GOT3 (cell line): ENCODE measurements around the gene LHX4.

Experiments
- DNase-seq: peaks from one replicate; lab custom pipeline; 2025; ENCODE audit warnings: mixed read lengths; lab: John Stamatoyannopoulos, UW

Gene LHX4

GRCh38 chr1:180257486-180257885 lies 27.4 kb downstream of the LHX4 start:
- DNase-seq: no peak

GRCh38 chr1:180258290-180258689 lies 28.2 kb downstream of the LHX4 start:
- no peak for DNase-seq

DNA sequence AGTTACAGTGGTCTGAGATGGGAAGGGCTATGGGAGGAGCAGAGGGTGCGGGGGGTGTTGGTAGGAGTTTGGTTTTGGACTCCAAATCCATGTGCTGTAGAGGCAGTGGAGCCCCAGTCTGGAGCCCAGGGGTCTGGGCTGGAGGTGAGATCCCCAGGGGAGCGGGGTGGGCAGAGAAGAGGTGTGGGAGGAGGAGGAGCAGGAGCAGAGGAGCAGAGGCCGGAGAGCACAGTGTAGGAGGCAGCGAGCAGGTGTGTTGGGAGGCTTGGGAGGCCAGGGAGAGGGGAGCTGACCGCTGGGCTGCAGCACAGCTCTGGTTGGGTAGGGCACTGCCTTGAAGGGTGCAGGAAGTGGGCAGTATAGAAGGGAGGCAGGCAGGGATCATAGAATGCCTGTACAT lies 28.9 kb downstream of the LHX4 start:
- no peak for DNase-seq

GRCh38 chr1:180259431-180260338 lies 29.6 kb downstream of the LHX4 start:
- no peak for DNase-seq

- no peak for DNase-seq
Observed at GRCh38 chr1:180260541-180260940, 30.5 kb downstream of the LHX4 start.

DNA sequence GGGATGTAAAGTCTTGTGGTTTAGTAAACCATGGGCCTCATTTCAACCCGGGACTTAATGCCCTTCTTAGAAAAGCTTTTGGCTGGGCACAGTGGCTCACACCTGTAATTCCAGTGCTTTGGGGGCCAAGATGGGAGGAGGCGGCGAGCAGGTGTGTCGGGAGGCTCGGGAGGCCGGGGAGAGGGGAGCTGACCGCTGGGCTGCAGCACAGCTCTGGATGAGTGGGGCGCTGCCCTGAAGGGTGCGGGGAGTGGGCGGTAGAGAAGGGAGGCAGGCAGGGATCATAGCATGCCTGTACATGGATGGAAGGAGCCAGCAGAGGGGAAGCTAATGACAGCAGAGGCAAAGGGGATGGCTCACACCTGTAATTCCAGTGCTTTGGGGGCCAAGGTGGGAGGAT lies 31.0 kb downstream of the LHX4 start:
- no peak for DNase-seq

GRCh38 chr1:180261524-180262155 lies 31.6 kb downstream of the LHX4 start:
- no peak for DNase-seq

DNA sequence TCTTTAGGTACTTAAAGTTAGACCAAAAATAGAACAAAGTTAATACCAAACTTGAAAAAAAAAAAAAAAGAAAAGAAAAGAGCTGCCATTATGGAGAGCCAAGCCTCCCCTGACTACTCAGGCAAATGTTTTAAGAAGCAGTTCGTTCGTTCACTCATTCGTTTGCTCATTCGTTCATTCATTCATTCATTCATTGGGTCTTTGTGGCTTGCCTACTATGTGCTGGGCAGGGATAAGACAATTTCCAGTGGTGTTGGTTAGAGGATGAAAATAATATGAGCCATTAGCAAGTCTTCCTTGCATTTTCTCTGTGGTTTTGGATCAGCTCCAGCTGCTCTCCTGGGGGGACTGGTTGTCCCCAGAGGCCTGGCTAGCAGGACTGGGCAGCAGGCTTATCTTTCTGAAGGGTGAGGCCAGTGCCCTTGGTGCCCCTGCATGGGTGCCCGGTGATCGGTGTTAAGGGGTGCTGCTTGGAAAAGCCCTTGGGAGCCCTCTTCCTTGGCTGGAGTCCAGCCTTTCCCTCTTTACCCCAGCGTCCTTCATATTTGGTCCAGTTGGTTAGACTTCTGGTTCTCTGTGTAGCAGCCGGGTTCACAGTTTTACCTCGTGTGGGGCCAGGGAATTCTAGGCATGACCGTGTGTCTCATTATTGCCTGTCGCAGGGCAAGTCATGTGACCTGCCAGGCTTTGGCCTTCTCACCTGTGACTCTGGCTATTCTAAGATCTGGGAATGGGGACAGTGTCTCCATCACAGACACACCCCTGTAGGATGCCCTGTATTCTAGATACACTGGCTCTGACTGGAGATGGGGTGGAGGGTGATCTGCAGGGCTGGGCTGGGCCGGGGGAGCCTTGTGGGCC lies 32.8 kb downstream of the LHX4 start:
- DNase-seq: no peak

DNA sequence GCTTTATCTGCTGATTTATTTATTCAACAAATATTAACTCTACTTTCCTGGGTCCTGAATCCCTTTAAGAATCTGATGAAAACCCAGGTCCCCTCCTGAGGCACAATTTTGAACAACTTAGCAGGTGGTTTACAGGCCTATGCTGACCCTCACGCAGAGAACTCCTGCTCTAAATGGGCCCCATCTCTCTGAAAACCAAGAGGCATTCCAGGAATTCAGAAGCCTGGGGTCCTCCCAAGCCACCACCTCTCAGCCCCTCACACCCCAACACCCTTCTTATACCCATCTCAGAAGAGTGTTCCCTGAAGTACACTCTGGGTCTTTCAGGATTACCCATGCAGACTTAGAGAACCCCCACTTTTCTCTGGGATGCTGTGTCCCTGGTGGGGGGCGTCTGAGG lies 34.5 kb downstream of the LHX4 start:
- no peak for DNase-seq

- no peak for DNase-seq
Observed at GRCh38 chr1:180265201-180265600, 35.1 kb downstream of the LHX4 start.

DNA sequence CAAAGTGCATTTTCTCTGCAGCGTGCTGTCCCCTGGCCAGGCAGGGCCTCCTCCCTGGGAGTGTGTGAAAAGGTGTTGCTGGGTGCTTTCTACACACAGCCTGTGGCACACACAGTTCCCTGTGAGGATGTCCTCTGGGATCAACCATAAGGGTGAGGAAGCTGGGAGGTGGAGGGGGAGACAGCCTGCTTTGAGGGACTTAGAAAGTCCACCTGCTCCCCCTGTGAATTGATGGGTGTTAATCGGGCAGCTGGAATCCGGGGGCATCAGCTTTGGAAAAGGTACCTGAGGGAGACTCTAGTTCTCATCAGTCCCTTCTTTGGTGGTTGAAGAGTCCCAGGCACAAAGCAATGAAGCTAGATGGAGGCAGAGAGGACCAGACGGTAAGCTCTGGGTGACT lies 35.8 kb downstream of the LHX4 start:
- DNase-seq: no peak

GRCh38 chr1:180266275-180267210 lies 36.5 kb downstream of the LHX4 start:
- DNase-seq: no peak

DNA sequence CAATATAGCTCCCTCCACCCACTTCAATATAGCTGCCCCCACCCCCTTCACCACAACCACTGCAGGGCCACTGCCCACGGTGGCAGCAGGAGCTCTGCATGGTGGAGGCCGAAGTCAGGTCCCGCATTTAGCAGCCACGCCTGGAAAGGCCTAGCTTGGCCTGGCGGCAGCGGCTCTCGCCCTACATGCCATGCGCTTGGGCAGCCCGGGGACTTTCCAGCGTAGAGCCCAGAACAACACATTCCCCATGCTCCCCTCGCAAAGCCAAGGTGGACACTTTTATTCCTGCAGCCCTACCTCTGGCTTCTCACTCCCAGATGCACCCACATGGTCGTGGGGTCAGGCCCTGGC lies 37.1 kb downstream of the LHX4 start:
- no peak for DNase-seq

DNA sequence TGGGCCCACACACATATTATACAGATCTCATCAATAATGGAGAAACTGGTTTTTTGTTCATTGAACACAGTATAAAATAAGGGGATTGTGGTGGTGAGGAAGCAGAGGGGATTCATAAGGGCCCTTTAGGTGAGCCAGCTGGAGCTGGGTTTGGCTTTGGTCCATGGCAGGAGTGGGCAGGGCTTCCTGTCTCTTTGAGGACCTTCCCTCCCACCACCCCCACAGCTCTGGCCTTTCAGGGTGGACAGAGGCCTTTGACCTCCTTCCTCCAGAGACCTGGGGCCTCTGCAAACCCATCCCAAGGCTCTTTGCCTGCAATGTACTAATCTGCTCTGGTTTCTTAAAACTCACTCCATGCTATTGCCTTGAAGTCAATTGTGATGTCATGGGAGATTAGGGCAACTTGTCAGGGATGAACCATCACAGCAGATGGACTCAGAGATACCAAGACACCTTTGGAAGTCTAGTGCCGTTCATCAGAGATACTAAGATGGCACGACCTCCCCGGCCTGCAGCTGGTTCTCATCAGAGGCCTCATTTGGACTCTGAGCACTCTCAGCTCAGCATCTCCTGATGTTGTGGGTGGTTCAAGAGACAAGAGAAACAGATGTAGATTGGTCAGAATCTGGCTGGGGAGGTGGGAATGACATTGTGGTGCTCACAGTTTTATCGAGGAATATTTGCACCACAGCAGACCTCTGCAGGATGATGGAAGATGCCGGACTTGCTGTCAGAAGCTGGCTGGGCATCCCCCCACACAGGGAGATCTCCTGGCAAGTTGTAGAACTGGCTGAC lies 37.9 kb downstream of the LHX4 start:
- DNase-seq: no peak

DNA sequence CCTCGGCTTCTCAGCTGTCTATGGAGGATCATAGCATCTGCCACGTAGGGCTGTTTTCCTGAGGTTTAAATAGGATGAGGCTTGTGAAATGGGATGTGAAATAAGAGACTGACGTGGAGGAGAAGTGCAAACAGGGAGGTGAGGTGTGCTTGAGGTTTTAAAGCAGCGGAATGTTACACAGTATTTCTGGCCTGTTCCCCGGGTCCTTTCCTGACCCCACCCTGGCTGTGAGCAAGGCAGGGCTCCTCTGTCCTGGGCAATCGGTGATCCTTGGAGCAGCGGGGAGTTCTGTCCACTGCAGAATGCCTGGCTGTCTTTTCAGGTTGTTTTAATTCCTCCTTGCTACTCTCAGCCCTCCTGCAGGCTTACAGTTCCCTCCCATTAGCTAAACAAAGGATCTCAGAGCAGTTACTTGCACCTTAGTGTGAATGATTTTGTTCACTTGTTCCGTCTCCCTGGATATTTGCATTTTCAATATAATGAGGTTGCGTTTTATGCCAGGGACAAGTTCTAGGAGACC lies 38.6 kb downstream of the LHX4 start:
- no peak for DNase-seq

- no peak for DNase-seq
Observed at GRCh38 chr1:180269645-180270529, 39.8 kb downstream of the LHX4 start.

DNA sequence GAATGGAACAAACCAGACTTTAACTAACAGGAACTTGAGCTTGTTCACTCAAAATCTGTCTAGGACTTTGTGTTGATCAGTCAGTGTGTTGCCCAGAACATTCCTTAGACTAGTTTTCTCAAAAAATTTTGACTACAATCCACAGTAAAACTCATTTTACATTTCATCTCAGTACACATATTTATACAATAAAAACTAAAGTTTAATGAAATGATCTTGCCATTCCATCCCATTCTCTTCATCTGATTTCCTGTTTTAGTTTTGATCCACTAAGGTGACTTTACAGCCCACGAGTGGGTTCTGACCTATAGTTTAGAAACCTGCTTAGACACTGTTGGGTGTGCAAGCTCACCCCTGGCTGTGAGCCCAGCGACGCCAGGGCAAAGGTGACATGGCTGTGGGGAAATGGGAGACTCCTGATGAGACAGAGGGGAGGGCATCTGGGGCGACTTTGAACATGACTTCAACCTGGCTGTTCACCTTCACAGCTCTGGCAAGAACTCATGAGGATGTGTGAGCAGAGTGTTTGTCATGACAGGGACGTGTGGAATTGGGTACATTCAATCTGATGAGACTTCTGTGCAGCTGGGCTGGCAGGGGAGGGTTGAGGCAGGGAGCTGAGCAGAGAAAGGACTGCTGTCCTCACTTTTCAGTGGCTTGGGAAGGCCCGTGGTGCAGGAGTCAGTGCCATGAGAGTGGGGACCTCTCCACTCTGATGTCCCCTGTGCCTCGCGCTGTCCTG lies 40.6 kb downstream of the LHX4 start:
- no peak for DNase-seq
